NCI-H2107 treated with DMSO at 0.1 percent for 48 hours (cell line): Measurements from ENCODE around the gene MAP4K4.

Source experiments
- DNase-seq: peaks from one replicate; lab custom pipeline; 2025; ENCODE audit not compliant: unreplicated experiment; lab: John Stamatoyannopoulos, UW

The MAP4K4 gene

DNA sequence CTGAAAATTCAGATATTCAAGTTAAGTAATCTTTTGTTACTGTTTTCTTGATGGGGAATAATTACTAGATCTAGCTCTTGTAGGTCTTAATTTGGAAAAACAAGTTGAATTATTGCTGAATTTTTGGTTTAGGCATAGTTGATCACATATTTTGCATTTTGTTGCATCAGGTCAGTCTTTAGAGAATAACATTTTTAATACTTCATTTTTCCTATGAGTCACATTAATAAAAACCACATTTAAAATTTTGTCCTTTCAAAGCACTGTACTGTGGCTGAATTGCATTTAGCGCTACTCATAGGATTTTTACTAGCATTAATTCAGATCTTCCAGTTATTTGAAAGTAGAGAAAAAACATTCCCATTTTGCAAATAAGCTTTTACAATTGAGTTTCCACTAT, 23.2 kb downstream of the MAP4K4 start:
- no peak for DNase-seq

DNA sequence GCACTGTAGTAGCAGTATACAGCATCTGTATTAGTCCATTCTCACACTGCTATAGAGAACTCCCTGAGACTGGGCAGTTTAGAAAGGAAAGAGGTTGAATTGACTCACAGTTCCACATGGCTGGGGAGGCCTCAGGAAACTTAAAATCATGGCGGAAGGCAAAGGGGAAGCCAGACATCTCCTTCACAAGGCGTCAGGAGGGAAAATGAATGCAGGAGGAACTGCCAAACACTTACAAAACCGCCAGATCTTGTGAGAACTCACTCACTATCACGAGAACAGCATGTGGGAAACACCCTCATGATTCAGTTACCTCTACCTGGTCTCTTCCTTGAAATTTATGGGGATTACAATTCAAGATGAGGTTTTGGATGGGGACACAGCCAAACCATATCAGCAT, 25.4 kb downstream of the MAP4K4 start:
- no peak for DNase-seq

DNA sequence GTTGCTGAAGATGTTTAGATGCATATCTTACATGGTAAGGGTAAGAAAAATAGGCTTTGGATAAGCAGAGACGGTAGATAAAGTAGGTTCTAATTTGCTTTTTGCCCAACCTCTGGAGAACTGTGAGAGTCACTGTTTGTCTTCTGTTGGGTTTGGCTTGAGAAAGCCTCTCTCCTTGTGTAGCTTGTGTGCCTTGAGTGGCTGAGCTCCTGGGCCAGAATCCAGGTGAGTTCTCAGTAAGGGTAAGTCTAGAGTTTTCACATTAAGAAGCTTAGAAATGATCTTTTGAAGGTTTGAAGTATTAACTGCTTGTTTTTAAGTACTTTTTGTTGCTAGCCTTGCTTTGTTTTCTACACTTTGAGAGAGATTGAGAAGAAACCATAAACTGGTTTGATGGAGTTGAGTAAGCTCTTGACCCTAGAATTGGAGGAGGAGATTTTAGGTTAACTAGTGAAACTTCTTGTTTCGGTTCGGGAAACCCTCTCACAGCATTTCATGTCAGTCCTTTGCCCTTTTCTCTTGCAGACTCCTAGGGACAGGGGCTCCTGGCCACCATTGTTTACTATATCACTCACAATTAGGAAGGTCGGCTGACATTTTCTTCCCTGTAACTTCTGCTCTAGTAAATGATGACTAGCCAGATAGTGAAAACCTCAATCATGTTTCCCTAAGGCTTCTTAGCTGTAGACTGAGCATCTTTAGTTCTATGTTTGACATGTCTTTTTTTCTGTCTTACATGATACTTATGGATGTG, 26.0 kb downstream of the MAP4K4 start:
- DNase-seq: no peak

DNA sequence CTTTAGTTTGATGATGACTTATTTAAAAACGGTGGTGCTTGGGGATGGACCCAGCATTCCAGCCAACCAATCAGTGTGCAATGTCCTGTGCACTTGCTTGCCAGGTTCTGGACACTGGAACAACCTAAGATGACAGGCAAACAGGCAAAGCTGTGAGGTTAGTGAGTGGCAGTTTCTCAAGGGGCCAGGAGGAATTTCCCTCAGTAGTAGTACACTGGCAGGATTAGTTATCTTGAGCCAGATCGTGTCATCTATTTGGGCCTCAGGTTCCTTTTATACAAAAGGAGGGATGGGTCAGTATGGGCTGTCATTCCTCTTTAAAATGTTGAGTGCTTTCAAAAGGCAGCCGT, 26.6 kb downstream of the MAP4K4 start:
- DNase-seq: no peak

DNA sequence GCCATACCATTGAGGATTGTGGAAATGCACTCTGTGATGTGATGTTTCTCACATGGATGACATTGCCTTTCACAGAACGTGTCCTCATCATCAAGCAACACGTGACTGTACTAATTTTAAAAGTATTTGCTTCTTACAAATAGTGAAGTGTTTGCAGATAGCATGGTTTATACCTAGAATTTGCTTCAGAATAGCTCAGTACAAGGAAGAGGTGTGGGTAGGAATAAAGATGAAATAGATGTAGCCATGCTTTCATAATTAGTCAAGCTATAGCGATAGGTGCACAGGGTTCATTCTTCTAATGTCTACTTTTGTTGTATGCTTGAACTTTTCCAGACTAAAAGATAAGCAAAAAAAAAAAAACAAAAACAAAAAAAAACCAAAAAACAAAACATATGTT, 27.5 kb downstream of the MAP4K4 start:
- no peak for DNase-seq

DNA sequence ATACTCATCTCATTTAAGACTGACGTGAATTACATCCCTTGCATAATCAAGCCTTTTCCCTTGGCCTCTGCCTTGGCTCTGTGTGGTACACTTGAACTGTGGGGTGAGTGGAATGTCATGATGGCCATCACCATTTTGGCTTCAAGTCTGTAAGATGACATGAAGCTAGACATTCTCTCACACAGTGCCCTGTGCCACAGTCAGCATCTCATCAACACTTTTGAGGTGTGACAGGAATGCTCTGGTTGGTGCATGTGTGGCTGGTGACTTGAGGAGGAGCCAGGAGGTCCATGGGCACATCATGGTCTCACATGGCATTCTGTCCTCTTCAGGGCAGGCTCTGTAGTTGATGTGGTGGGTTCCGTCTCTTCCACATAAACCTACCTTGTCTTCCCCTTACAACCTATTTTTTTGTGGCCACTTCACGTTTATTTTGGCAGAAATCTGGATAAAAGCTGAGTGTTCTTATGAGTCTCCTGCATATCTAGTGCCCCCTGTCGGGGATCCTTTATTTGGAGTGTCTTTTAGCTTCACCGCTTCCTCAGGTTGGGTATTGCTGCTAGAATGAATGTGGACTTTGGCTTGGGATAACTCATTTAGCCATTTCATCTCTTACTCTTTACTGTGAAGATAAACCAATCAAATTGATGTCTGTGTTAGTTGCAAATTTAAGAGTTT, 28.1 kb downstream of the MAP4K4 start:
- DNase-seq: no peak

DNA sequence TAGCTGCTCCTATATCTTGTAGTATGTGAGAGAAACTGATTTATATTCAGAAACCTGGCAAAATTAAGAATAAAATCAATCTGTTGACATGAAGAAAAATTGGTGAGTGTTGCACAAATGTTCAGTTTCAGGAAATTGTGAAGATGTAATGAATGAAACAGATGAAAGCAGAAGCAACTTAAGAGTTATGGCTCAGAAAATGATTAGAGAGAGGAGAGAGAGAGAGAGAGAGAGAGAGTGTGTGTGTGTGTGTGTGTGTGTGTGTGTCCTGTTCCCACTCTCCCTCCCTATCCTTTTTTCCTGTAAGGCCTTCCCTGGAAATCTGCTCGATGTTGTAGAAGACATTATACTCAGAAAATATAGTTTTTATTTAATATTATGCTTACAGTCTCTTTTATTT, 31.4 kb downstream of the MAP4K4 start:
- no peak for DNase-seq

DNA sequence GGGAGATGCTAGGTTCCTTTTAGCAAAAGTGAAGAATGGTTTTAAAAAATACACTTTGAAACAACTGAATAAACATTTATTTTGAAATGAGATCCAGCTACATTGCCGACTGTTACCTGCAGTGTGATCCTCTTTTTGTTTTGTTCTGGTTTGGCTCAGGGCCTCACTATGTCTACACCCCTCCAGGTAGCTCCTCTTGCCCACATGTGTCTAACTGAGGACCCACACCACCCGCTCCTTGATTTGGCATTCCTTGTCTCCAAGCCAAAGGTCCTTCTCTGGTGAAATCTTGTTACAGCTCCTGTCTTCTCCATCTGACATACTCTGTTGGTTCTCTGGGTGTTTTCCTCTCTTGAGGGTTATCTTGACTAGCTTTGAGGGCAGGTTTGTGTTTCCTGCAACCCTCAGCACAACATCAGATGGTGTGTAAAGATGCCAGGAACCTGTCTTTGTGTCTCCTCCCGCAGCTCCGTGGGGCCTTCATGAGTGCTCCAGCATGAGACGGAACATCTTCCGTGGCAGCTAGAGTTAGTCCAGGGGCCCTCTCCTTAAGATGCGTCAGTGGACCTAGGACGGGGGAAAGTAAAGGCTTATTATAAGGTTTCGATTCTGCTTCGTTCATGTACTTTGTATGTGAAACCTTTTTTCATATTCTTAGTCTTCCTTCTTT, 32.1 kb downstream of the MAP4K4 start:
- DNase-seq: no peak

DNA sequence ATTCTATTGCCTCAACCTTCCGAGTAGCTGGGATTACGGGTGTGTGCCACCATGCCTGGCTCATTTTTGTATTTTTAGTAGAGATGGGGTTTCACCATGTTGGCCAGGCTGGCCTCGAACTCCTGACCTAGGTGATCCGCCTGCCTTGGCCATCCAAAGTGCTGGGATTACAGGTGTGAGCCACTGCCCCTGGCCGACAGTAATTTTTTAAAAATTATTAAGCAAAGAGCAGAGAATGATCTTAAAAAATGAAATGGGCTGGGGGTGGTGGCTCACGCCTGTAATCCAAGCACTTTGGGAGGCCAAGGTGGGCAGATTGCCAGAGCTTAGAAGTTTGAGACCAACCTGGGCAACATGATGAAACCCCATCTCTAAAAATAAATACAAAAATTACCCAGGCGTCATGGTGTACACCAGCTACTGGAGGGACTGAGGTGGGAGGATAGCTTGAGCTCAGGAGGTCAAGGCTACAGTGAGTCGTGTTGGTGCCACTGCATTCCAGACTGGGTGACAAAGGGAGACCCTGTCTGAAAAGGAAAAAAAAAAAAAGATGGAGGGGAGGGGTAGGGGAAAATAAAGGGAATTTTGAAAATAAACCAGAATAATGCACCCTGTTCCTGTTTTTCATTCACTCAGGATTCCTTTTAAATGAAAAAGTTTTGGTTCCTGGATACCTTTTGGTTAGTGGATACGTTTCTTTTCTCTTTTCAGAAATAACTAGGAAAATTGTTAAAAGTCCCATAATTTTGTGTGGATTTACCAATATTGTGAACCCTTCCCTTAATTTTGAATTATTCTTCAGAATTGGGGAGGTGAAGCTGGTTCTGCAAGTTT, 33.9 kb downstream of the MAP4K4 start:
- DNase-seq: no peak

DNA sequence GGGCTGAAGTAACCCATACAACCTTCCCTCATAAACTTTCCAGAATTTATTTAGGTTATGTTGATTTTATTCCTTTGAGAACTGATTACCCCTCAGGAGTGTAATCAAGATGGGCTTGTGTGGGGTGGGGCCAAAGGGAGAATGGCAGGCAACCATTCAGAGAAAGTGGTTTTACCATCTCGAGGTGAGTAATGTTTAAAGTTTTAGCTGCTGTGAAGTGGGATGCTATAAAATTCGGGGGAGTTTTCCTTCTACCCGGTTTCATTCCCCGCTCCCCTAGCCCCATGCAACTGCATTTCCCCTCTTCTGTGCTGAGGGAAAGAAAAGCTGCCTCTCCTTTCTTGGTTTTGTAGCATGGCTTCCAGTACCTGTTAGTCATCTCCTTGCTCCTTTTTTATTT, 34.7 kb downstream of the MAP4K4 start:
- DNase-seq: no peak

DNA sequence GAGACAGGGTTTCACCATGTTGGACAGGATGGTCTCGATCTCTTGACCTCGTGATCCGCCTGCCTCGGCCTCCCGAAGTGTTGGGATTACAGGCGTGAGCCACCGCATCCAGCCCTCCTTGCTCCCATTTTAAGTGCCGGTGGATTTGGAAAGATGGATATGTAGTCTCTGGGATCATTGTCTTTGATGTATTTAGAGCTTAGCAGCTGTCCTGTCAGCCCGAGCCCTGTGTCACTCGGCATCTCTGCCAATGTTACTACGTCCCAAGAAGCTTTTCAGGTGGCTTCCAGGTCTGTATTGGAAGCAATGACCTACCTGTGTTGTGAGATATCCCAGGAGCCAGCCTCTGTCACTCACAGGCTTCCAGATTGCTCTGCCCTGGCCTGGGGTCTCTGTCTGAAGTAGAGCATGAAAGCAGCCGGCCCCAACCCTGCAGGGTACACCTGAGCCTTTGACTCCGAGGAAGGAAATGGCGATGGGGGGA, 35.3 kb downstream of the MAP4K4 start:
- DNase-seq: no peak

DNA sequence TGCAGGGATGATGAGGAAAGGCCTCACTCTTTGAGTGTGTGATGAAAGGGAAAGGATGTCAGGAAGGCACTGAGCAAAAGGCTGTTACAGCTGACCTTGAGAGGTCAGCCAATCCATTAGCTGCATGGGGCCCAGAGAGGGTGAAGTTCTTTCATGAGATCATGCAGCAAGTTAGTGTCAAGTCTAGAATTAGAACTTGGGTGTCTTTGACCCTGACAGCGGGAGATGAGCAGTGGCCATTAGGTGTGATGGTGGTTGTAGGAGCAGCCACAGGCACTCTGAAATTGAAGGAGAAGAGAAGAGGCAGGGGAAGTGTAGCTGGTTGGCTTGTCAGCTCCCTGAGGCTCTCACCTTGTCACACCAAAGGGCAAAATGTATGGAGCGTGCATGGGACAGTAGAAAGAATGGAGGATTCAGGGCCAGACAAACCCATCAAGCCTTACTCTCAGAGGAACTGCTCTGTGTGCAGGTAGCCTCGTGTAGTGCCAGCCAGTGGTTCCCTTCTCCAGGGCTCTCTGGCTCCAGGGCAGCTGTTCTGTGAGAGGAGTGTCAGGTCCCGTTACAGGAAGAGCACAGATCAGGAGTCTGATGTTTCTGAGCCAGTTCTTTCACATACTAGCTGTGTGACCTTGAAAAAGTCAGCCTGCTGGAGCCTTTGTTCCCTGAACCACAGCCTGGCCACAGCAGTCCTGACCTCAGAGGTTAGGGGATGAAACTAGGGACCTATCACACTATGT, 35.9 kb downstream of the MAP4K4 start:
- DNase-seq: no peak

DNA sequence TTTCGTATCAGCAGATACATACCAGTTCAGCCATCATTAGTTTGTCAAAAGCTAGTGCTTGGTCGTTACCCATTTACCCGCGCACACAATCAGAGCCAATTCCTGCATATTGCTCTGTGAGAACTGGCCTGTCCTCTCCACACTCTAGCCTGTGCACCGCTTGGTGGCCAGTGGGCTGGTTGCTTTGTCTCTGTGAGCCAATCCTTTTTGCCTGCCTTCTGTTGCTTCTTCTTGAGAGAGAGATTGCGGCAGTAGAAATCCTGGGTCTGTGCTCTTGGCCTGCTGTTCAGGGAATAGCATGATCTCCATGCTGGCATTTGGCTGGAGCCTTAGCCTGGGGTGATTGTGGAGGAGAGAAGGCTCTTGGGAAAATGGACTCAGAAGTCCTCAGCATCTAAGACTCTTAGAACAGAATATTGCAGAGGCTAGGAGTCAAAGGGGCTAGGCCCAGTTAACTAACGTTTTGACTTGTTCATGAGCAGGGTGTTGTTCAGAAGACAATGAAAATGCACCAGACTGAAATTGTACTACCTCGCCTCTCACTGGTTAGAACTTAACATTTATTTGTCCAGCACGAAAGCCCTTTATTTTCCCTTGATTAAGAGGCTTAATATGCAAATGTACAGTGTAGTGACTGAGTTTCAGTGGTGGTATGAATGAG, 37.1 kb downstream of the MAP4K4 start:
- no peak for DNase-seq

DNA sequence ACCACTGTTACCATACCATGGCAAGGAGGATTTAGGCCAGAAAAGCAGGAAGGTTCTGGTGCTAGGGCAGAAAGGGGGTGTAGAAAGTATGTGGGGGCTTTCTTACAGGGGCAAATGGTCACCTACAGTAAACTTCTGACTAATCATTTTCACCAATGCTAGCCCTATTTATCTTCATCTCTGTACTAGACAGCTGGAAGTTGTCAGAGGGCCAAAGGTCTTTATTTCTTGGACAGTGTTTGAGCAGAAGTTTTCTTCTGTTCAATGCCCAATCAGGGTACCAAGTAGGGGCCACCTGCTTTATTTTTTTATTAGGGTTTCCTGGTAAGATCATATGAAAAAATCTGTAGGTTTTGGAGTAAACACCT, 37.6 kb downstream of the MAP4K4 start:
- DNase-seq: no peak

DNA sequence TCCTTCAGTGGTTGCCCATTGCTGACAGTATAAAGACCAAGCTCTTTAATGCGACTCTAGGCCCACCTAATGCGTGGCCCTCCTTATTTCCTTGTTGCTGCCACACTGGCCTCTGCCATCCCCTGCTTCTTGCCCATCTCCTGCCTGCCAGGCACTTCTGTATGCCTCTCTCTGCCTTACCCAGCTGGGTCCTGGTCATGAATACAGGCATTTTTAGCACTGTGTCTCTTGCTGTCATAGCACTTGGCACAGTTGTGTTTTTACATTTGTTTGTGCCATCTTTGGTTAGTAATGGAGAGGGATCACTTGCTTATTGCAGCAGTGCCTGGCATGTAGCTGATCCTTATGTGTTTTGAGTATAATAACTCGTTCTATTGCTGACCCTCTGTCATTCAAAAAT, 38.7 kb downstream of the MAP4K4 start:
- no peak for DNase-seq

DNA sequence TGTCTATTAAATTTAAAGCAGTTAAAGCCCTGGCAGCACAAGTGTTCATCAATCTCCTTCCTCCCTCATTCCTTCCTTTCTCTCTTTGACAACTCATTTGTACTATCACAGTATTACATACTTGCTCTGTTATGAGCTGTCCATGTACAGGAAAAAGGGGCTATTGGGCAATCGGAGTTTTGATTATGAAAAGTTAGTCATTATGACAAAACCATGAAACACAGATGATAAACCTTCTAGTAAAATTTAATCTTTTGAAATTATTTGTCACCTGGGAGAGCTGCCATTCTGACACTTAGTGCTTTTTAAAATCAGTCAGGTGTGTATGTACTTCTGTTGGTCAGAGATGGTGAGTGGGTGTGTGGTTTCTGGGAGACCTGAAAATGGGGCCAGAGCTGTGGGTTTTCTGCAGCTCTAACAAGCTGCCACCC, 39.4 kb downstream of the MAP4K4 start:
- no peak for DNase-seq

DNA sequence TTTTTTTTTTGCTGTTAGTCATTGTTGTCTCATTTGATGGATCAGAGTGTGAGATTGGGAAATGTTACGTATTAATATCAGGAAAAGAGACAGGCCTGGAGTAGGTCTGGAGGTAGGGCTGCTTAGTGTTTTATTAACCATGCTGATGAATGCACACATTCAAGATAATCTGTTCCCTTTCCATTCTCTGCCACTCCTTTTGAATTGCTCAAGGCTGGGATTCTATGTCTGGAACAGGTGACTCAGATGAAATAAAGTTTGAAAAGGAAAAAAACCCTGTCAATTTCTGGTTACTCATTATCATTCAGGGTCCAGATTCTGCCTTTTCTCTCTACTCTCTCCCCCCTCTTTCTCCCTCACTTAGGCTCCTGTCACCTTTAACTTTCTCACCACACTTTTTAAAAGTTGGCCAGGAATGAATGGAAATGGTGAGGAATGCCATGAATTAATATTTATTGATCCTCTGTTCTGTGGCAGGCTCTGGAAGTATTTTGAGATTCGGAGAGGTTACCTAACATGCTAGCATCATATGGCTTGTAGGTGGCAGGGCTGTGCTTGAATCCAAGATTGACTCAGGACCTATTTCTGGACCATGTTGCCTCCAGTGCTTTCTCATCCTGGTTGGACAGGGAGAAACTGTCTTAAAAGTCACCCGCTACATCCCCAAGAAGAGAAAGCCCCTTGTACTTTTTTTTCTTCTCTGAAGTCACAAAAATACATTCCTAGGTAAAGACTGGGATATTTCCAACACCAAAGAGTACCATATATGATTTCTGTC, 40.2 kb downstream of the MAP4K4 start:
- no peak for DNase-seq

DNA sequence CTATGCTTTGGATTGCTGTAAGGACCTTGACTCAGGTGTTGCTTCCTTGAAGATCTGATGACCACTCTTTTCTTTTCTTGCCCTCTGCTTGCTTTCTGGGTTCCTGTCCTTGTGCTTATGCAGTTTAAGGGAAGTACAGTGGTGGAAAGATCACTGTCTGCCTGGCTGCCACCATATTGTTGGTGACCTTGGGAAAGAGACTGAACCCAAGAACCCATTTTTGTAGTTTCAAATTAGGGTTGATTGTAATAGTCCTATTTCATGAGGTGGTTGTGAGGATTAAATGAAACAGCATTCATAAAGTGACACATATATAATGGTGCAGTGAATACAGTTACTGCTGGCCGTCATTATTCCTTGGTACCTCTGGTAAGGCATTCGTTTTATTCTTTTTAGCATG, 41.1 kb downstream of the MAP4K4 start:
- no peak for DNase-seq

DNA sequence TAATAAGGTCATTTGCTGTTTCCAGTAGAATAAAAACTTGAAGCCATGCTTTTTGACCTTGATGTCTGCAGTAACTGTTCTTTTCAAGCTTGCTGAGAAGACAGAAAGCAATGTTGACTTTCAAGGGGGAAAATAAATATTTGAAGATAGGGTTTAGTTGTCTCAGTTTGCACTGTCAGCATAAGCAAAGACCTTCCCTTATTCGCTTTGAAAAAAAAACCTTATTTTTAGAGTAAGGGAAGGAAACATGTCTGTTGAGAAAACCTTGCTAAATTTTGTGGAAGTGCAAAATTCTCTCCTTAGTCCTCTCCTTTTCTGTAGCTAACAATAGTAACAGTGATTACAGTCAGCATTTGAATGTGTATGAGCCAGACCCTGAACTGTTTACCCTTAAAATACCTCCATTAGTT, 43.1 kb downstream of the MAP4K4 start:
- no peak for DNase-seq
